ENCODE results near the gene CEP72.
"Not testable (repeated sequence)": the region's sequence is repeated elsewhere in the genome, so short reads cannot be mapped to it uniquely, and the experiment has no call there.

Gene CEP72

GRCh38 chr5:602466-603035 is 9.6 kb upstream of the CEP72 start:
- Mint-ChIP-seq H3K36me3 (no peaks in the 10 kb centered on the region), H3K9me3 (no peaks in the 10 kb centered on the region), H3K4me1 (peaks cover 10% of the 10 kb centered on the region), H3K4me3 (no peak overlapping the region), H3K27ac (no peak overlapping the region)
- ATAC-seq (no peak), DNase-seq (ENCODE audit: low spot score in 2 of 2) (no peak)

GRCh38 chr5:603081-603998 is 8.8 kb upstream of the CEP72 start:
- Mint-ChIP-seq H3K27ac (no peak overlapping the region), H3K36me3 (no peaks in the 10 kb centered on the region), H3K4me3 (no peak overlapping the region), H3K4me1 (peaks cover 12% of the 10 kb centered on the region), H3K9me3 (no peaks in the 10 kb centered on the region)
- ATAC-seq (no peak), DNase-seq (ENCODE audit: low spot score in 2 of 2) (no peak)

GRCh38 chr5:604391-604831 is 7.7 kb upstream of the CEP72 start:
- no peaks in the 10 kb centered on the region for H3K9me3 Mint-ChIP-seq
- DNase-seq (ENCODE audit: low spot score in 2 of 2) (no peak), ATAC-seq (peak; percentile 5)
- no peak overlapping the region for H3K4me3 Mint-ChIP-seq
- no peak overlapping the region for H3K27ac Mint-ChIP-seq
- peaks cover 8% of the 10 kb centered on the region for H3K4me1 Mint-ChIP-seq
- H3K36me3 Mint-ChIP-seq = no peaks in the 10 kb centered on the region

- not testable (repeated sequence) for H3K4me3 Mint-ChIP-seq; H3K27ac Mint-ChIP-seq; ATAC-seq; H3K9me3 Mint-ChIP-seq; H3K4me1 Mint-ChIP-seq; DNase-seq (ENCODE audit: low spot score in 2 of 2); H3K36me3 Mint-ChIP-seq
Measured at GRCh38 chr5:605090-605489, 7.0 kb upstream of the CEP72 start.

- ATAC-seq (no peak), DNase-seq (ENCODE audit: low spot score in 2 of 2) (no peak)
- H3K4me3 Mint-ChIP-seq = no peak overlapping the region
- peaks cover 18% of the 10 kb centered on the region for H3K4me1 Mint-ChIP-seq
- no peaks in the 10 kb centered on the region for H3K36me3 Mint-ChIP-seq
- no peaks in the 10 kb centered on the region for H3K9me3 Mint-ChIP-seq
- H3K27ac Mint-ChIP-seq = no peak overlapping the region
Measured at GRCh38 chr5:606061-606460, 6.1 kb upstream of the CEP72 start.

- H3K27ac Mint-ChIP-seq = no peak overlapping the region
- H3K9me3 Mint-ChIP-seq = no peaks in the 10 kb centered on the region
- no peak overlapping the region for H3K4me3 Mint-ChIP-seq
- no peaks in the 10 kb centered on the region for H3K36me3 Mint-ChIP-seq
- peaks cover 24% of the 10 kb centered on the region for H3K4me1 Mint-ChIP-seq
- ATAC-seq (no peak), DNase-seq (ENCODE audit: low spot score in 2 of 2) (no peak)
Measured at GRCh38 chr5:606526-607399, 5.4 kb upstream of the CEP72 start.

GRCh38 chr5:607541-608428 is 4.4 kb upstream of the CEP72 start:
- ATAC-seq (no peak), DNase-seq (ENCODE audit: low spot score in 2 of 2) (no peak)
- Mint-ChIP-seq H3K36me3 (peaks cover 5% of the 10 kb centered on the region), H3K4me1 (peaks cover 28% of the 10 kb centered on the region), H3K4me3 (no peak overlapping the region), H3K27ac (peak overlapping the region; percentile 20), H3K9me3 (no peaks in the 10 kb centered on the region)

GRCh38 chr5:608429-609370 is 3.4 kb upstream of the CEP72 start:
- DNase-seq (ENCODE audit: low spot score in 2 of 2) = no peak
- Mint-ChIP-seq H3K9me3 (no peaks in the 10 kb centered on the region), H3K4me3 (no peak overlapping the region), H3K27ac (no peak overlapping the region), H3K36me3 (peaks cover 7% of the 10 kb centered on the region), H3K4me1 (peaks cover 33% of the 10 kb centered on the region)
- ATAC-seq = no peak

- DNase-seq (ENCODE audit: low spot score in 2 of 2) = no peak
- H3K27ac Mint-ChIP-seq = no peak overlapping the region
- no peak for ATAC-seq
- no peaks in the 10 kb centered on the region for H3K9me3 Mint-ChIP-seq
- H3K36me3 Mint-ChIP-seq = peaks cover 15% of the 10 kb centered on the region
- no peak overlapping the region for H3K4me3 Mint-ChIP-seq
- peaks cover 41% of the 10 kb centered on the region for H3K4me1 Mint-ChIP-seq
Measured at GRCh38 chr5:609506-609905, 2.6 kb upstream of the CEP72 start.

- no peak for DNase-seq (ENCODE audit: low spot score in 2 of 2)
Measured at GRCh38 chr5:610011-610743, 2.0 kb upstream of the CEP72 start.

GRCh38 chr5:610744-611730 is 1.1 kb upstream of the CEP72 start:
- Mint-ChIP-seq H3K4me3 (peak overlapping the region; percentile 78), H3K4me1 (peaks cover 48% of the 10 kb centered on the region), H3K27ac (peak overlapping the region; percentile 84), H3K9me3 (peaks cover 5% of the 10 kb centered on the region), H3K36me3 (peaks cover 21% of the 10 kb centered on the region)
- no peak for ATAC-seq
- no peak for DNase-seq (ENCODE audit: low spot score in 2 of 2)

More at GRCh38 chr5:610011-610743, 2.0 kb upstream of the CEP72 start:
- Mint-ChIP-seq H3K9me3 (no peaks in the 10 kb centered on the region), H3K4me1 (peaks cover 45% of the 10 kb centered on the region), H3K36me3 (peaks cover 20% of the 10 kb centered on the region), H3K4me3 (peak overlapping the region; percentile 78), H3K27ac (no peak overlapping the region)
- ATAC-seq = no peak
